Measurements from ENCODE around the gene TRIM5.

Gene TRIM5

DNA sequence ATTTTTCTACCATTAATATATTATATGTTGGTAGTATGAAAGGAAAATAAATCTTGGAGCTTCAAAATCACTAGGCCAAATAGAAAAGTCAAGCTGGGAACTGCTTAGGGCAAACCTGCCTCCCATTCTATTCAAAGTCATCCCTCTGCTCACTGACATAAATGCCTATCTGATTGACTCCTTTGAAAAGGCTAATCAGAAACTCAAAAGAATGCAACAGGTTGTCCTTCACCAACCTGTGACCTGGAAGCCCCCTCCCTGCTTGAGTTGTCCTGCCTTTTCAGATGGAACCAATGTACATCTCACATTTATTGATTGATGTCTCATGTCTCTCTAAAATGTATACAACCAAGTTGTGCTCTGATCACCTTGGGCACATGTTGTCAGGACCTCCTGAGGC, 63.3 kb downstream of the TRIM5 start:
- DNase-seq, result no peak

- no peak for DNase-seq
Measured at GRCh38 chr11:5620651-5621521, 64.0 kb downstream of the TRIM5 start.

DNA sequence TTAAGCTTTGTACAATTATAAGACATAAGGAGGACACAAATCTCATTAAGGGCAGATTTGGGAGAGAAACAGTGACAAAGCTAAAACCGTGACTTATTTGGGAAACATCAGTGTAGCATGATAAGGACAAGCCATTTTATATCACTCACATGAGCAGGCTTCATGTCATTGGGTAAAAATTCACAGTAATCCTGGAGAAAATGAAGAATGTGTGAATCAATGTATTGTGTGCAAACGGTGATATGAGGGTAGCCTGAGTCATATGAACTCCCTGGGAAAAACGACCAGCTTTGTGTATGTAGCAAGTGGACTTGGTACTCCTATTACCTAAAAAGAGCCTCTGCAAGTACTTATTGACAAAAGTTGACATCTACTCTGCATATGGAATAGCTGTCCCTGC, 66.1 kb downstream of the TRIM5 start:
- DNase-seq, result no peak

All from NCI-H748 treated with DMSO at 0.1 percent for 48 hours (cell line).